ENCODE measurements around the gene SLC12A4. TPM values are rescaled to one million over a fixed set of nuclear protein-coding genes. Genes with fewer than 3 reads are reported as not detected.

The SLC12A4 gene
- total RNA-seq (2022; extraction: Qiagen RNA extraction; ENCODE audit: low read depth) = 18.1 to 35.6 TPM (median 31.6 TPM) in 5 replicates

GRCh38 chr16:67968400-67969253, at the start of gene SLC12A4:
TSS of gene SLC12A4 (minus strand) at chr16:67968637. CDS start at chr16:67968553, 84 bp downstream.

GRCh38 chr16:68015681-68016080, 47.2 kb upstream of the SLC12A4 start, which contains the start of gene DPEP2NB:
TSS of gene DPEP2NB (minus strand) at chr16:68015911. CDS start at chr16:68015770, 141 bp downstream.

GRCh38 chr16:67998779-67999688, 30.6 kb upstream of the SLC12A4 start, which contains the start of gene DPEP2:
TSS of gene DPEP2 (minus strand) at chr16:67999484. CDS start at chr16:67993212, 6,272 bp downstream.

GRCh38 chr16:67979955-67980678, 11.7 kb upstream of the SLC12A4 start, which contains the start of gene DPEP3:
TSS of gene DPEP3 (minus strand) at chr16:67980499. CDS start at chr16:67980380, 119 bp downstream.

GRCh38 chr16:67943619-67944504, 24.6 kb downstream of the SLC12A4 start, which contains the start of gene LCAT:
TSS of gene LCAT (minus strand) at chr16:67944120. CDS start at chr16:67944101, 19 bp downstream.

GRCh38 chr16:67936124-67936879, 32.1 kb downstream of the SLC12A4 start, which contains the start of gene PSMB10:
TSS of gene PSMB10 (minus strand) at chr16:67936850. CDS start at chr16:67936749, 101 bp downstream.

GRCh38 chr16:67931712-67932461, 36.5 kb downstream of the SLC12A4 start, which contains the start of gene CTRL:
TSS of gene CTRL (minus strand) at chr16:67931862. CDS start at chr16:67931852, 10 bp downstream.

Other genes starting within 250 kb of the SLC12A4 start
- 14.0 to 18.3 TPM (median 17.5 TPM) in 5 replicates for gene GFOD2, start 249.3 kb downstream of the SLC12A4 start, total RNA-seq (2022; extraction: Qiagen RNA extraction; ENCODE audit: low read depth)
- gene RANBP10, start 162.1 kb downstream of the SLC12A4 start, total RNA-seq (2022; extraction: Qiagen RNA extraction; ENCODE audit: low read depth) = 6.7 to 10.7 TPM (median 9.7 TPM) in 5 replicates
- 0.32 to 0.86 TPM (median 0.43 TPM) in 5 replicates for gene TSNAXIP1, start 161.7 kb downstream of the SLC12A4 start, total RNA-seq (2022; extraction: Qiagen RNA extraction; ENCODE audit: low read depth)
- gene THAP11, start 126.3 kb downstream of the SLC12A4 start, total RNA-seq (2022; extraction: Qiagen RNA extraction; ENCODE audit: low read depth) = 25.2 to 46.3 TPM (median 44.5 TPM) in 5 replicates
- 230 to 282 TPM (median 237 TPM) in 5 replicates for gene NUTF2, start 121.7 kb downstream of the SLC12A4 start, total RNA-seq (2022; extraction: Qiagen RNA extraction; ENCODE audit: low read depth)
- gene CENPT, start 120.9 kb downstream of the SLC12A4 start, total RNA-seq (2022; extraction: Qiagen RNA extraction; ENCODE audit: low read depth) = 21.4 to 32.5 TPM (median 28.4 TPM) in 5 replicates
- 43.1 to 69.7 TPM (median 65.1 TPM) in 5 replicates for gene EDC4, start 95.6 kb downstream of the SLC12A4 start, total RNA-seq (2022; extraction: Qiagen RNA extraction; ENCODE audit: low read depth)
- 0.33 TPM in 1 of 5 replicates, not detected in the others for gene NRN1L, start 83.8 kb downstream of the SLC12A4 start, total RNA-seq (2022; extraction: Qiagen RNA extraction; ENCODE audit: low read depth)
- gene PSKH1, start 75.4 kb downstream of the SLC12A4 start, total RNA-seq (2022; extraction: Qiagen RNA extraction; ENCODE audit: low read depth) = 10.1 to 16.5 TPM (median 14.3 TPM) in 5 replicates
- 1.0 to 2.5 TPM (median 1.4 TPM) in 5 replicates for gene CTRL, start 36.8 kb downstream of the SLC12A4 start, total RNA-seq (2022; extraction: Qiagen RNA extraction; ENCODE audit: low read depth)
- gene PSMB10, start 31.8 kb downstream of the SLC12A4 start, total RNA-seq (2022; extraction: Qiagen RNA extraction; ENCODE audit: low read depth) = 34.4 to 55.4 TPM (median 47.8 TPM) in 5 replicates
- gene LCAT, start 24.5 kb downstream of the SLC12A4 start, total RNA-seq (2022; extraction: Qiagen RNA extraction; ENCODE audit: low read depth) = 9.0 to 15.1 TPM (median 12.4 TPM) in 5 replicates
- gene DPEP3, start 11.9 kb upstream of the SLC12A4 start, total RNA-seq (2022; extraction: Qiagen RNA extraction; ENCODE audit: low read depth) = not detected in 5 replicates
- gene DPEP2, start 30.8 kb upstream of the SLC12A4 start, total RNA-seq (2022; extraction: Qiagen RNA extraction; ENCODE audit: low read depth) = not detected in 5 replicates
- not detected in 5 replicates for gene DPEP2NB, start 47.3 kb upstream of the SLC12A4 start, total RNA-seq (2022; extraction: Qiagen RNA extraction; ENCODE audit: low read depth)
- 14.9 to 20.1 TPM (median 18.7 TPM) in 5 replicates for gene DDX28, start 54.6 kb upstream of the SLC12A4 start, total RNA-seq (2022; extraction: Qiagen RNA extraction; ENCODE audit: low read depth)
- 14.9 to 20.0 TPM (median 16.7 TPM) in 5 replicates for gene DUS2, start 54.6 kb upstream of the SLC12A4 start, total RNA-seq (2022; extraction: Qiagen RNA extraction; ENCODE audit: low read depth)
- 11.4 to 18.0 TPM (median 15.3 TPM) in 5 replicates for gene NFATC3, start 116.7 kb upstream of the SLC12A4 start, total RNA-seq (2022; extraction: Qiagen RNA extraction; ENCODE audit: low read depth)